GDM1 (cell line): ENCODE results near the gene ME3.

Source experiments
- DNase-seq: peaks from one replicate; lab custom pipeline; 2025; lab: John Stamatoyannopoulos, UW

ME3 gene

DNA sequence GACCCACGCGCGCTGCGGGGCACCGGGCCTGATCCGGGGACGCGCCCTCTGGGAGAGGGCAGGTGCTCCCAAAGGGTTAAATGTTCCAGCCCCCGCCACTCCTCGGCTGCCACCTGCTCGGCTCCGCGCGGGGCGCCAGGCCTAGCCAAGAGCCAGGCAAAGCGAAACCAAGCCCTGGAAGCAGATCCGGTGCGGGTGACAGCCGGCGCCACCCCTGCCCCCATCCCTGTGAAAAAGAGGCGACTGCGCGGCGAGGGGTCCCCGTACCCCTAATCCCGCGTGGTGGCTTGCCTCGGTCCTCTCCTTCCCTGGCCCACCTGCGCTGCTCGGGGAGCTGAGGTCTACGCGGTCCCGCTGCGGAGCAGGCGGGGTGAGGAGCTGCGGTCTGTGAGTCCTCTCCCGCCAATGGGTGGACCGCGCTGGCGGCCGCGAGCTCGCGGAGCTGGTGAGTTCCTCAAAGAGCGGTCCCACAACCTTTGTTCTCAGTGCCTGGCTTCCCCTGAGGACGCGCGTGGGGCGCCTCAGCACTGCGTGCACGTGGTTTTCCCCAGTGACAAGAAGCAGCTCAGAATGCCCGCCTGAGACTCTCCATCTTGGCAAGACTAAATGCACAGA lies at the start of gene ME3:
Gene ME3 (minus strand): TSS at position 610 of the 615 bp plus-strand sequence.
- no peak for DNase-seq

DNA sequence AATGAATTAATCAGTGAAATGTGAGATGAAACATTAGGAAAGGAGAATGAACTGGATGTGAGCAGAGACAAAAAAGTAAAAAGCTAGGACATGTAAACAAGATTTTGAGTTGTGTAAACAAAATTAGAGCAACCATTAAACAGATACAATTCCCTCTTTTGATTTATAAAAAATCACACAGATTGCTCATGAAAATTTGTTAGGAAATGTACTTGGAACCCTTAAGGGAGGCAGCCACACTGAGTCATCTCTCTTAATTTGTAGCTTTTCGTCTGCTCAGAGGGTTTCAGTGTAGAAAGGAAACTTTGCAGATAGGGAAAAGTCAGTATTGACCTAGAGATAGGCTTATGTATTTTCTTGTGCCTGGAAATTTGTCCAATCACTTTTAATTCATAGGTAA lies 49.6 kb upstream of the ME3 start:
- DNase-seq = no peak

DNA sequence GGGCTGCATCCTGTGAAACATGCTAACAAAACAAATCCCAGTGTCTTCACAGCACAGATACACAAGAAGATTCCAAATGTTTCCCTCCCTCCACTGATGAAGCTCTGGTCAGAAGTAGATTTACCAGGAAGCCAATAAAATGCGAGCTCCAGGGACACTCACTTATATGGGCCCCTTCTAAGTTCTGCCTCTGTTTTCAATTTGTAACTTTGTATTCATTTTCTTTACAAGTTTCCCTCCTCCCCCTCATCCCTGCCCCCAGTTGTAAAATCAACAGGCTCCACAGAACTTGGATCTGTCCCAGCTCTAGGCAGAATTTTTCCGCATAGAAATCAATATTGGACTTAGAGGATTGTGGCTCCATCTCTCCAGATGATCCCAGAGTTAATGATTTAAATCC lies 48.1 kb upstream of the ME3 start:
- DNase-seq = no peak

- DNase-seq = no peak
Observed at GRCh38 chr11:86719781-86720463, 47.5 kb upstream of the ME3 start.

GRCh38 chr11:86718999-86719398 lies 46.6 kb upstream of the ME3 start:
- no peak for DNase-seq

DNA sequence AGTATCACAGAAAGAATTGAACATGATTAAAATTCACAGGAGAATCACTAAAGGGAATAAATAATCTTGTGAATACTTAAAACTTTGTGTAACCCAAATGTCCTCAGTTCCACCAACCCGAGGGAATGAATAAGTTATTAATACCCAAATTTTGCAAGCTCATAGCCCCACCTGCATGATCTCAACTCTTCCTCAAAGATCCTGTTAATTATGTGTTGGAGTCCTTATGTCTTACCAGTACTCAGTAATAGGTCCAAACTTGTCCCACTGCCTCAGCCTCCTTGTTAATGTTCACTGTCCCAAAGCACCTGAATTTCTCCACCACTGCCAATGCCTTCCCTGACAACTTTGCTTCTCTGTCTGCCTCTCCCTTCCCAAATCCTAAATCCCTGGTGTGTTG lies 46.1 kb upstream of the ME3 start:
- DNase-seq = no peak

- DNase-seq = no peak
Observed at GRCh38 chr11:86717817-86718501, 45.5 kb upstream of the ME3 start.

DNA sequence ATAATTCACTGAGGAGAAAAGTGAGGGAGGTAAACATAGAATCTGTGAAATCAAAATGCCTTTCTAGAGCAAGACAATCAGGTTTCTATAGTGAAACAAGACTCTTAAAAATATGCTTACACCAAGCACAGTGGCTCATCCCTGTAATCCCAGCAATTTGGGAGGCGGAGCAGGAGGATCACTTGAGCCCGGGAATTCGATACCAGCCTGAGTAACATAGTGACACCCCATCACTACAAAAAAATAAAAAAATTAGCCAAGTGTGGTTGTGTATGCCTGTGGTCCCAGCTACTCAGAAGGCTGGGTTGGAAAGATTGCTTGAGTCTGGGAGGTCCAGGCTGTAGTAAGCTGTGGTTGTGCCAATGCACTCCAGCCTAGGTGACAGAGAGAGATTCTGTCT lies 43.2 kb upstream of the ME3 start:
- no peak for DNase-seq

GRCh38 chr11:86713552-86713951 lies 41.1 kb upstream of the ME3 start:
- DNase-seq = no peak

GRCh38 chr11:86710936-86711335 lies 38.5 kb upstream of the ME3 start:
- DNase-seq = no peak

DNA sequence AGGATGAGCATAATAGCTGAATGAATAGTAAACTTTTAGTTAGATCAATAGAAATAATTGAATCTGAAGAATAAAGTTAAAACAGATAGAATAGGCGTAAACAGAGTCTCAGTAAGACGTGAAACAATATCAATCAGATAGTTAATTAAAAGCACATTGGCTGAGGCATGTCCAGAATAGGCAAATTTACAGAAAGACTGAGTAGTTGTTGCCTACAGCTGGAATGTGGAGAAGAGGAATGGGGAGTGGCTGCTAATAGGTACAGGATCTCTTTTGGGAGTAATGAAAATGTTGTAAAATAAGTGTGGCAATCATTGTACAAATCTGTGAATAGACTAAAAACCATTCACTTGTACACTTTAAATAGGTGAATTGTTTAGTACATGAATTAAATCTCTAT lies 36.3 kb upstream of the ME3 start:
- DNase-seq = no peak

DNA sequence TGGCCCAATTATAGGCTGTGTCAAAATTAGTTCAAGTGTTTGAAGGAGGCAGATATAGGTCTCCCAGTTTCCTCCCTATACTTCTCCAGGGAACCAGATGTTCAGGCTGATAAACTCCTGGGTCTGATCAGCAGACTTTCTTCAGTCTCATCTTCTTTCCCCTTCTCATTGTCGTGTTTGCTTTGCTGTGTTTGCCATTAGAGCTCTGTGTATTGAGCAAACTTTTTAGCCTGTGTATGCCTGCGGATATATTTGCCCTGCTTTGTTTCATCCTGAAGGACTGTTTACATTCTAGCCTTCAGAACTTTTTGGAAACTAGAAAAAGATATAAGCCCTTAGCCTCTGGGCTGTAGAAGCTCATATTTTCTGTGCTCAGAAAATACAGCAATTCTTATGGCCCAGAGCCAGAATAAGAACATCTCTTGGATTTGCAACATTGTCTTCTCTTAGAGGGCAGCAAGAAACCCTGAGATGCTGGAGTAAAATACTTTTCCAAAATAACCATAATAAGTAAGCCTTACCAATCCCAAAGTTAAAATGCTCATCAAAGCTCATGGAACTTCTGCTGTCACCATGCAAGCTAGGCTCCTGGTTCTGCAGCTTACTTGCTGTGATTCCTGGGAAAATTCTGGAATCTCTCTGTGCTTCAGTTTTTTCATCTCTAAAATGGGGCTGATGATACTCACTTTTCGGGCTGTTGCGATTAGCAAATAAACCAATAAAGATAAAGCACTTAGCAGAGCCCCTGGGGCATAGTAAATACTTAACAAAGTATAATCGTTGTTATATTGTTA lies 34.1 kb upstream of the ME3 start:
- DNase-seq = no peak

DNA sequence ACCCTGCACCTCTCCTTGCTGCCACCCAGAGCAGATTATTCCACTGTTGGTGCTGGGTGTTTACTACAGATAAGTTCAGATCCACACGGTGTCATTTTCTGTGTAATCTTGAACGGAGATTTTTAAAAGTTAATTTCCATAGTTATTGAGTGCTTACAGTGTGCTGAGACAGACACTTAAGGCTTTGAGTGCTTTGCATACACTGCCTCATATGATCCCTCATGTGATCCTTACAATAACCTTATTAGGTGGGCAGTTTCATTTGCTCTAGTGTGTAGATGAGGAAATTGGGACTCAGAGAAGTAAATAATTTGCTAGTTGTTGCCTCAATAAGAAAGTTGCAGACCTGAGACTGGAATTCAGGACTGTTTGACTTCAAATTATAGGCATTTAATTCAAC lies 32.3 kb upstream of the ME3 start:
- no peak for DNase-seq

- no peak for DNase-seq
Observed at GRCh38 chr11:86703987-86704386, 31.6 kb upstream of the ME3 start.

DNA sequence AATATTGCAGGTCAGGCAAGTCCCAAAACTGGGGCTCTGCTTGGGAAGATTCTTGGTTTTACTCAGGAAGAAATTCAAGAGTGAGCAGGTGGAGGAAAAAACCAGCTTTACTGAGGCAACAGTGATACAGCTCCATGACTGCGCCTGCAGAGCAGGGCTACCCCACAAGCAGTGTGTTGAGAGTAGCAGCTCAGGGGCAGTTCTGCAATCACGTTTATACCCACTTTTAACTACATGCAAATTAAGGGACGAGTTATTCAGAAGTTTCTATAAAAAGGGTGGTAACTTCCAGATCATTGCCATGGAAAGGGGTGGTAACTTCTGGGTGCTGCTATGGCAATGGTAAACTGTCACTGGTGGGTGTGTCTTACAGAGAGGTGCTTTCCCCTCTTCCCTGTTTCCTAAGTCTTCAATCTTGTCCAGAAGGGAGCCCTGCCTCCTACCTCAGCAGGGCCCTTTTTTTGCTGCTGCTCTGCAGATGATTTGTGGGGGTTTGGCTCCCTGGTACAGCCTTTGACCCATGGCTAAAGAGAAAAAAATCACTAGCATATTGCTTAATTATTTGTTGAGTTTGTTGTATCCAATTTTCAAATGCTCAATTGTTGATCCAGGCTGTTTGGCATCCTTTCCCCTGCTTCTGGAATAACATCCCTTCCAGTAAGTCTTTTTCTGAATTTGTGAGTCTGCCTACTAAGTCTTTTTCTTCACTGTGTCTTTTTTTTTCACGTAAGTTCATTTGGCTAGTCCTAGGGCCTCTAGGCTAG lies 30.0 kb upstream of the ME3 start:
- no peak for DNase-seq

DNA sequence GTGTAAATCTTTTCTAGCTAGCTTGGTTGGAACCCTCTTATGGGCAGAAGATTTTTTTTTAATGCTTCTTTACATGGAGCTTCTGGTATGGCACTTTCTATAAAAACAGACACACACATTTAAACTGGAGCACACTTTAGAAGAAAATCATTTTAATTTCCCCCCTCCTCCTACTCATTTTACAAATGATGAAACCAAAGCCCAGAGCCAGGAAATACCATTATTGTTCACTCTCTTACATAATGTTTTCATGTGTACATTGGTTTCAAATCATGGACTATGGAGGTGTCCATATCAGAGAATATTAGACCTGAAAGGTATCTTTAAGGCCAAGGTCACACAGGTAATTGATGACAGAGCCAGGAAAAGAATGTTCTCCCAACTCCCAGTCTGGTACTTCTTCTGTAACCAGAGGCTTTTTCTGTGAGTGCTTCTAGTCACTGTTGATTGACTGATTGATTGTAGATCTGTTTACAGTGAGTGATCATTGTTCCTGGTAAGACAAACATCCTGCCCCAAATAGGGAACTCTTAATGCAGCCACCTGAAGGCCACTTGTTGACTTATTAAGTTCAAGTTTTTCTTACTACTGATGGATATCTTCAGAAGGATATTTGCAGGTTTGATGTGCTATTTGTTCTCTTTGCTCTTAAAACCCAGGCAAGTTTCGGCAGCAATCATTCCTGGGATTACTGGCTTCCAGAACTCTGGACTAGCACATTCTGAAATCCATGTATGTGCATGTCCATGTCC lies 26.8 kb upstream of the ME3 start:
- DNase-seq = no peak

- DNase-seq = no peak
Observed at GRCh38 chr11:86698639-86699038, 26.2 kb upstream of the ME3 start.

GRCh38 chr11:86696451-86696850 lies 24.0 kb upstream of the ME3 start:
- no peak for DNase-seq

DNA sequence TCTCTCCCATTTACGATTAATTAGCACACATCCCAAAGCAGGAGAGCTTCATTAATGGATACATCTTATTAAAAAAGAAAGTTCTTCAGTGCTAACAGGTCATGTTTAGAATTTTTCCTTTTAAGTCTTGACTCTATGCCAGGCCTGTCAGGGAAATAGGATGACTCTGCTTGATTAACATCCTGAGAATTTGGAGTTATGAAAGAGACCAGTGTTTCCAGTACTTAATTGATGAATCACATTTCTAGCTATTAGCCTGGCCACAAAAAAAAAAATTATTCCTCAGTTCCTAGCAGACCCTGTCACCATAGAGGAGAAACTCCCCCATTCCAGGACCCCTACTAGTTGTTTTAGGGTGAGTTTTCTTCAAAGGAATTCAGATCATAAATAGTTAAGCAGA lies 23.6 kb upstream of the ME3 start:
- DNase-seq = no peak

- no peak for DNase-seq
Observed at GRCh38 chr11:86695373-86695772, 23.0 kb upstream of the ME3 start.

- no peak for DNase-seq
Observed at GRCh38 chr11:86693518-86693917, 21.1 kb upstream of the ME3 start.
